CD4-positive, alpha-beta T cell treated with Interleukin-17A for 4 hours (primary cell): ENCODE measurements around the gene DLGAP1.
"Not testable (repeated sequence)": the region's sequence is repeated elsewhere in the genome, so short reads cannot be mapped to it uniquely, and the experiment has no call there.

ENCODE experiments used
- DNase-seq: peaks from one replicate; pipeline ENCODE4 v3.0.0-alpha.2; 2020; ENCODE audit warnings: mixed read lengths

DLGAP1 gene

GRCh38 chr18:3667255-3668137, 787.6 kb downstream of the DLGAP1 start:
- no peak for DNase-seq

GRCh38 chr18:3666526-3667254, 788.4 kb downstream of the DLGAP1 start:
- DNase-seq: no peak

- DNase-seq: peak; percentile 84
These were observed 789.2 kb downstream of the DLGAP1 start for GRCh38 chr18:3665780-3666525.

- no peak for DNase-seq
These were observed 789.9 kb downstream of the DLGAP1 start for GRCh38 chr18:3665204-3665603.

GRCh38 chr18:3664563-3665178, 790.4 kb downstream of the DLGAP1 start:
- DNase-seq: no peak

GRCh38 chr18:3663870-3664512, 791.1 kb downstream of the DLGAP1 start:
- DNase-seq: no peak

GRCh38 chr18:3661989-3662388, 793.1 kb downstream of the DLGAP1 start:
- DNase-seq: no peak

GRCh38 chr18:3660739-3661515, 794.2 kb downstream of the DLGAP1 start:
- DNase-seq: no peak

GRCh38 chr18:3658529-3658928, 796.6 kb downstream of the DLGAP1 start:
- DNase-seq: no peak

GRCh38 chr18:3655254-3656050, 799.7 kb downstream of the DLGAP1 start:
- DNase-seq: no peak

GRCh38 chr18:3654442-3655253, 800.5 kb downstream of the DLGAP1 start:
- DNase-seq: no peak

GRCh38 chr18:3653851-3654441, 801.2 kb downstream of the DLGAP1 start:
- no peak for DNase-seq

GRCh38 chr18:3653263-3653850, 801.8 kb downstream of the DLGAP1 start:
- no peak for DNase-seq

- no peak for DNase-seq
These were observed 802.5 kb downstream of the DLGAP1 start for GRCh38 chr18:3652380-3653262.

GRCh38 chr18:3651266-3651665, 803.8 kb downstream of the DLGAP1 start:
- DNase-seq: no peak

- DNase-seq: not testable (repeated sequence)
These were observed 804.5 kb downstream of the DLGAP1 start for GRCh38 chr18:3650521-3651042.

GRCh38 chr18:3649633-3650426, 805.3 kb downstream of the DLGAP1 start:
- no peak for DNase-seq
